GM21390 (cell line): ENCODE results near the gene C17orf78.
"Not testable (repeated sequence)": the region's sequence is repeated elsewhere in the genome, so short reads cannot be mapped to it uniquely, and the experiment has no call there.

ENCODE experiments used
- ATAC-seq: cut with Tn5 transposase; IDR thresholded peaks from one replicate; pipeline ENCODE4 v1.9.1; 2021; ENCODE audit not compliant: unreplicated experiment

C17orf78 gene

DNA sequence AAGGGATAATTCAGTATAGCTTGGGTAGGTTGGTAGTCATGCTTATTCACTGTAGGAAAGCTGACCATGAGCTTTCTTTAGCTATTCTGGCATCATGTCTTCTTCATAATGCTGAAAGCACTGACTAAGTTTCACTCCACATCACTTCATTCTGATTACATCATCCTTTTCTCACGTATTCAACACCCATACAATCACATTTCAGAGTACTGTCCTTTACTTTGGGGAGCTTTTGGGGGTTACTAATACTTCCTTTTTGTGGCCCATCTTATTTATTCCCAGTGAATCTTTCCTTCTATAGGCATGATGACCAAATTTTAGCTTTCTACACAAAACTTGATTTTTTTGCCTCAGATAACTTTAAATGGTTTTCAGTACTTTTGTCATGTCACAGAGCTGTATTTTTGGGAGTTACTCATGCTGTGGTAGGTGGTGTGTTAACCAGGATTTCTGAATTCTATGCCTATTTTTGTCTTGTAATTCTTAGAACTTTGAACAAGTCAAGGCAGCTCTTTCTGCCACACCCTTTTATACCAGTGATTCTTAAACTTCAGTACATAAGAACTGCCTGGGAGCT is 54.4 kb downstream of the C17orf78 start:
- ATAC-seq: no peak

DNA sequence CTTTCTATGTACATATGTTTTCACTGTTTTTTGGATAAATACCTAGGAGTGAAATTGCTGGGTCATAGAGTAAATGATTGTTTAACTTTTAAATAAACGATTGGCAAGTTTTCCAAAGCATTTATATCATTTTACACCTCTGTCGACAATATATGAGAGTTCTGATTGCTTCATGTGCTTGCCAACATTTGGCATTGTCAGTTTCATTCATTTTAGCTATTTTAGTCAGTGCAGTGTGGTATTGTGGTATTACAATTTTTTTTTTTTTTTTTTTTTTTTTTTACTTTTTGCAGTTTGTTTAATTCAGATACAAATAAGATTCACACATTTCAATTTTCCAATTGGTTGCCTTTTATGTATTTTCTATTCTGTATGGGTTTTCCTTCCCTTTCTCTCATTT is 56.9 kb downstream of the C17orf78 start:
- ATAC-seq: no peak

DNA sequence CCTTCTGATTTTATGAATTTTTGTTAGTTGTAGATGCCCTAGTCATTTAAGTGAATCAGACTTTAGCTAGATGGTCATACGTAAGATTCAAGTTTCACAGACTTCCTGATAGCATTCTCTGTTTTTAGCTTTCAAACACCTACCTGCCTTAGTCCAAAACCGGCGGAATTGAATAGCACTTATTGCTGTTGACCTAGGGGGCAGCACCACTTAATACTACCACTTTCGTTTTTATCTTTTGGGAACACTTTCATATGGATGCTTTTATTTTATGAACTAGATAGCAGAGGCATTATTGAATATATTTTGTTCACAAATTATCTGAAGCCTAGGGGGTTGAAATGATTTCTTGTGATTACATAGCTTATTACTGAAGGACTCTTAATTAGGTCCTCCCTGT is 62.4 kb downstream of the C17orf78 start:
- ATAC-seq: no peak

DNA sequence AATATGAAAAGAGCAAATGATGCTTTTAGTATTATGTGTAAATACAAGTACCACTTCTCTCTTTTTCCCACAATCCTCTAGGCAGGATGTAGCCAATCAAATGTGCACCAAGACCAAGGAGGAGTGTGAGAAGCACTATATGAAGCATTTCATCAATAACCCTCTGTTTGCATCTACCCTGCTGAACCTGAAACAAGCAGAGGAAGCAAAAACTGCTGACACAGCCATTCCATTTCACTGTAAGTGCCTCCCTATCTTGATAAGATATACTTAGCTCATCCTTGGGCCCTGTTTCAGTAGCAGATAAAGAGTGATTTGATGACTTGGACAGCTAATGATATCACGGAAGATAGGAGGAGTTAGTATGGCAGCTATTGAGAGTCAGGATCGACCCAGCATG is 64.6 kb downstream of the C17orf78 start:
- ATAC-seq: no peak

DNA sequence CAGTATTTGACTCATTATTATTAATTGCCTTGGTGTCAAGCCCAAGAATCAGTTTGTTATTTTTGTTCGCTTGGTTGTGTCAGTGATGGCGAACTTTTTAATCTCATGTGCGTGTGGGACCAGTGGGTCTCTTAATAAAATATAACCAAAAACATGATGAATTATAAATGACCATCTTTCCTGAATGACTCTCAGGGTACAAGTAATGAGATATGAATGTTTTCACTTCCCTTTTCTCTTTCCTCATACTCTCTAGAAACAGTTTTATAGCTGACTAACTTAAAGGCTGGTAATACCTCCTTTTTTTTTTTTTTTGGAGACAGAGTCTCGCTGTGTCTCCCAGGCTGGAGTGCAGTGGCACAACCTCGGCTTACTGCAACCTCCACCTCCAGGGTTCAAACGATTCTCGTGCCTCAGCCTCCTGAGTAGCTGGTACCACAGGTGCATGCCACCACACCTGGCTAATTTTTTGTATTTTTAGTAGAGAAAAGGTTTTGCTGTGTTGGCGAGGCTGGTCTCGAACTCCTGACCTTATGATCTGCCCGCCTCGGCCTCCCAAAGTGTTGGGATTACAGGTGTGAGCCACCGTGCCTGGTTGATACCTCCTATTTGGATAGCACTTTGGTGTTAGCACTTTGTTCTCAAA is 65.7 kb downstream of the C17orf78 start:
- ATAC-seq: not testable (repeated sequence)
